Activated T-helper 2 cell treated with anti-CD3 and anti-CD28 coated beads, Interferon-gamma antibody, Interleukin-2, Interleukin-4, amounts not matched to agents 10 μg/mL and 5 μg/mL and 100 μg/mL, durations not matched to agents 14 hours and 24 hours and 36 hours (primary cell): ENCODE data around the gene HGFAC. TPM values are rescaled to one million over a fixed set of nuclear protein-coding genes. Genes with fewer than 3 reads are reported as not detected.

Source experiments
- DNase-seq: peaks from one replicate; pipeline ENCODE4 v3.0.0; 2021; ENCODE audit warnings: low spot score
- H3K27ac Mint-ChIP-seq: one replicate; pipeline ENCODE4 v1.8.0; 2021; ENCODE audit warnings: mixed read lengths
- H3K27me3 Mint-ChIP-seq: one replicate; pipeline ENCODE4 v1.8.0; 2021; ENCODE audit warnings: low read depth, mixed read lengths
- H3K36me3 Mint-ChIP-seq: one replicate; pipeline ENCODE4 v1.8.0; 2021; ENCODE audit warnings: low read depth, mixed read lengths
- H3K4me1 Mint-ChIP-seq: one replicate; pipeline ENCODE4 v1.8.0; 2021; ENCODE audit warnings: low read depth, mixed read lengths
- H3K4me3 Mint-ChIP-seq: one replicate; pipeline ENCODE4 v1.8.0; 2021; ENCODE audit warnings: low read depth, mild to moderate bottlenecking, moderate library complexity, mixed read lengths
- H3K9me3 Mint-ChIP-seq: one replicate; pipeline ENCODE4 v1.8.0; 2021; ENCODE audit warnings: mixed read lengths
- intact Hi-C: fragments of 100-400 bp; cut with micrococcal nuclease; formaldehyde crosslinking; loops from one replicate; pipeline ENCODE4 v1.15.1; 2023
- total RNA-seq: library from RNA; stranded (reverse); gene quantifications from 2 replicates; pipeline ENCODE4 v1.2.3, GENCODE V29; 2022

The HGFAC gene
- total RNA-seq, 1 donor from 2014 or later, result not detected

- H3K4me1 Mint-ChIP-seq, result no peaks in the 10 kb centered on the region
These were observed 18.4 kb upstream of the HGFAC start for GRCh38 chr4:3423406-3423805.

GRCh38 chr4:3423952-3424351 lies 17.8 kb upstream of the HGFAC start:
- no peak for DNase-seq
- no peaks in the 10 kb centered on the region for H3K9me3 Mint-ChIP-seq
- intact Hi-C loops, result no loop called here
- H3K4me1 Mint-ChIP-seq, result no peaks in the 10 kb centered on the region
- no peak overlapping the region for H3K4me3 Mint-ChIP-seq
- H3K27ac Mint-ChIP-seq, result no peak overlapping the region
- H3K36me3 Mint-ChIP-seq, result no peaks in the 10 kb centered on the region
- no peaks in the 10 kb centered on the region for H3K27me3 Mint-ChIP-seq

More at GRCh38 chr4:3423406-3423805, 18.4 kb upstream of the HGFAC start:
- intact Hi-C loops, result no loop called here
- H3K27ac Mint-ChIP-seq, result no peak overlapping the region
- no peaks in the 10 kb centered on the region for H3K36me3 Mint-ChIP-seq
- no peaks in the 10 kb centered on the region for H3K9me3 Mint-ChIP-seq
- H3K4me3 Mint-ChIP-seq, result no peak overlapping the region
- no peaks in the 10 kb centered on the region for H3K27me3 Mint-ChIP-seq
- DNase-seq, result no peak

GRCh38 chr4:3424522-3425095 lies 17.2 kb upstream of the HGFAC start:
- Mint-ChIP-seq H3K27ac (no peak overlapping the region), H3K36me3 (no peaks in the 10 kb centered on the region), H3K9me3 (no peaks in the 10 kb centered on the region), H3K4me3 (no peak overlapping the region), H3K27me3 (no peaks in the 10 kb centered on the region), H3K4me1 (no peaks in the 10 kb centered on the region)
- intact Hi-C loops, result no loop called here
- DNase-seq, result no peak

- Mint-ChIP-seq H3K27me3 (no peaks in the 10 kb centered on the region), H3K9me3 (no peaks in the 10 kb centered on the region), H3K4me1 (no peaks in the 10 kb centered on the region), H3K36me3 (no peaks in the 10 kb centered on the region), H3K27ac (no peak overlapping the region), H3K4me3 (no peak overlapping the region)
- intact Hi-C loops, result no loop called here
- no peak for DNase-seq
These were observed 15.2 kb upstream of the HGFAC start for GRCh38 chr4:3426465-3427133.

GRCh38 chr4:3427134-3427476 lies 14.7 kb upstream of the HGFAC start:
- no peak for DNase-seq
- H3K4me3 Mint-ChIP-seq, result no peak overlapping the region
- intact Hi-C loops, result no loop called here
- no peaks in the 10 kb centered on the region for H3K36me3 Mint-ChIP-seq
- no peaks in the 10 kb centered on the region for H3K9me3 Mint-ChIP-seq
- no peaks in the 10 kb centered on the region for H3K27me3 Mint-ChIP-seq
- no peaks in the 10 kb centered on the region for H3K4me1 Mint-ChIP-seq
- no peak overlapping the region for H3K27ac Mint-ChIP-seq

- no peak overlapping the region for H3K27ac Mint-ChIP-seq
- no peaks in the 10 kb centered on the region for H3K9me3 Mint-ChIP-seq
These were observed 13.9 kb upstream of the HGFAC start for GRCh38 chr4:3427706-3428446.

GRCh38 chr4:3429651-3430050 lies 12.1 kb upstream of the HGFAC start:
- H3K4me1 Mint-ChIP-seq, result no peaks in the 10 kb centered on the region
- intact Hi-C loops, result no loop called here
- no peak overlapping the region for H3K27ac Mint-ChIP-seq
- H3K27me3 Mint-ChIP-seq, result no peaks in the 10 kb centered on the region
- no peak overlapping the region for H3K4me3 Mint-ChIP-seq
- DNase-seq, result no peak
- H3K36me3 Mint-ChIP-seq, result no peaks in the 10 kb centered on the region
- H3K9me3 Mint-ChIP-seq, result no peaks in the 10 kb centered on the region

More at GRCh38 chr4:3427706-3428446, 13.9 kb upstream of the HGFAC start:
- intact Hi-C loops, result no loop called here
- DNase-seq, result no peak
- Mint-ChIP-seq H3K27me3 (no peaks in the 10 kb centered on the region), H3K4me1 (no peaks in the 10 kb centered on the region), H3K36me3 (no peaks in the 10 kb centered on the region), H3K4me3 (no peak overlapping the region)

- H3K27ac Mint-ChIP-seq, result no peak overlapping the region
- H3K4me1 Mint-ChIP-seq, result no peaks in the 10 kb centered on the region
- H3K27me3 Mint-ChIP-seq, result no peaks in the 10 kb centered on the region
- no peak for DNase-seq
- no peak overlapping the region for H3K4me3 Mint-ChIP-seq
- intact Hi-C loops, result no loop called here
- H3K36me3 Mint-ChIP-seq, result no peaks in the 10 kb centered on the region
- no peaks in the 10 kb centered on the region for H3K9me3 Mint-ChIP-seq
These were observed 11.2 kb upstream of the HGFAC start for GRCh38 chr4:3430524-3430923.

GRCh38 chr4:3431446-3431993 lies 10.2 kb upstream of the HGFAC start:
- no peak overlapping the region for H3K4me3 Mint-ChIP-seq
- DNase-seq, result no peak
- H3K27me3 Mint-ChIP-seq, result no peaks in the 10 kb centered on the region
- no peaks in the 10 kb centered on the region for H3K36me3 Mint-ChIP-seq
- H3K4me1 Mint-ChIP-seq, result no peaks in the 10 kb centered on the region
- H3K9me3 Mint-ChIP-seq, result no peaks in the 10 kb centered on the region
- no peak overlapping the region for H3K27ac Mint-ChIP-seq
- intact Hi-C loops, result no loop called here

GRCh38 chr4:3432381-3432790 lies 9.4 kb upstream of the HGFAC start:
- intact Hi-C loops, result no loop called here
- H3K27me3 Mint-ChIP-seq, result no peaks in the 10 kb centered on the region
- no peaks in the 10 kb centered on the region for H3K9me3 Mint-ChIP-seq
- H3K27ac Mint-ChIP-seq, result no peak overlapping the region
- H3K4me3 Mint-ChIP-seq, result no peak overlapping the region
- no peaks in the 10 kb centered on the region for H3K4me1 Mint-ChIP-seq
- no peak for DNase-seq
- no peaks in the 10 kb centered on the region for H3K36me3 Mint-ChIP-seq

- Mint-ChIP-seq H3K27ac (no peak overlapping the region), H3K27me3 (no peaks in the 10 kb centered on the region), H3K36me3 (no peaks in the 10 kb centered on the region), H3K9me3 (no peaks in the 10 kb centered on the region), H3K4me3 (no peak overlapping the region), H3K4me1 (no peaks in the 10 kb centered on the region)
- no peak for DNase-seq
- intact Hi-C loops, result no loop called here
These were observed 8.5 kb upstream of the HGFAC start for GRCh38 chr4:3433138-3433869.

GRCh38 chr4:3434881-3435685 lies 6.7 kb upstream of the HGFAC start:
- Mint-ChIP-seq H3K36me3 (no peaks in the 10 kb centered on the region), H3K27ac (no peak overlapping the region), H3K9me3 (no peaks in the 10 kb centered on the region), H3K4me3 (no peak overlapping the region), H3K27me3 (no peaks in the 10 kb centered on the region), H3K4me1 (no peaks in the 10 kb centered on the region)
- DNase-seq, result no peak
- intact Hi-C loops, result no loop called here
